Stimulated activated naive CD4-positive, alpha-beta T cell treated with Interleukin-2 at 50 U/mL for 16 hours (primary cell): ENCODE measurements around the gene MMP13.
"Not testable (repeated sequence)": the region's sequence is repeated elsewhere in the genome, so short reads cannot be mapped to it uniquely, and the experiment has no call there.

Experiments
- DNase-seq: peaks from one replicate; lab custom pipeline; 2025; lab: John Stamatoyannopoulos, UW

Gene MMP13

DNA sequence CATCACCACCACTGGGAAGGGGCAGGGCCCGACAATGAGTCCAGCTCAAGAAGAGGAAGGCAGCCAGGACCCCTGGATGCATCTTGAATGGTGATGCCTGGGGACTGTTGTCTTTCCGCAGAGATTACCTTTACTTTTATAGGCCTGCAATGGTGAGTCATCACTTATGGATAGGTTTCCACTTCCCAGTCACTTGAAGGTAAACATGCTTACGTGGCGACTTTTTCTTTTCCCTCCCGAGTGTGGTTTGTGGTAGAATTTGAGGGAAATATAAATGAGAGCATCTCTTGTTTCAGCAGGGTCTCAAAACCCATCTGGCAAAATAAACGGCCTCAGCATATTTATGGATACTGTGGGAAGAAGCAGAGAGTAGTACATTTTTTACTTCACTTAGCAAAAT lies at the start of gene MMP13:
MMP13 (minus strand) TSS at position 109 of the 400 bp plus-strand sequence; CDS start at position 82, 27 bp downstream.
- no peak for DNase-seq

DNA sequence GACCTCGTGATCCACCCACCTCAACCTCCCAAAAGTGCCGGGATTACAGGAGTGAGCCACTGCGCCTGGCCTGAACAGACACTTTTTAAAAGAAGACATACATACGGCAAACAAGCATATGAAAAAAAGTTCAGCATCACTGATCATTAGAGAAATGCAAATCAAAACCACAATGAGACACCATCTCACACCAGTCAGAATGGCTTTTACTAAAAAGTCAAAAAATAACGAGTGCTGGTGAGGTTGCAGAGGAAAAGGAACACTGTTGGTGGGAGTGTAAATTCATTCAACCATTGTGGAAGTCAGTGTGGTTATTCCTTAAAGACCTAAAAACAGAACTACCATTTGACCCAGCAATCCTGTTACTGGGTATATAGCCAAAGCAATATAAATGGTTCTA lies 48.7 kb upstream of the MMP13 start:
- DNase-seq = not testable (repeated sequence)

DNA sequence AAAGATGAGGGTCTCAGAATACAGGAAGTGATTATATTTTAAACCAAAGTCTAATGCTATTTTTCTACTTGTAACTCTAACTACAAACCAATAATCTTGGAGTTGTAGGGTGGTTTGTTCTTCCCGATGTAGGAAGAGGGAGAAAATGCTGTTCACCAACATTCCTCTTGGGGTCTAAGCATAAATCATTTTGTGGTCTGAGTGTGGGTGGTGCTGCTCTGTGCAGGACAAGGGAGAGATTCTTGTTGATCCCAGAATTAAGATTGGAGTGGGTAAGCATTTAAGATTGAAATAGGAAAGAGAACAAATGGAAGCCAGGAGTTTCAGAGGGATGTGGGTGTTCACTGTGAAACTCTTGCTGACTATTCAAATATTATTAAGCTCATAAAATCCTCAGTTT lies 38.6 kb upstream of the MMP13 start:
- no peak for DNase-seq

DNA sequence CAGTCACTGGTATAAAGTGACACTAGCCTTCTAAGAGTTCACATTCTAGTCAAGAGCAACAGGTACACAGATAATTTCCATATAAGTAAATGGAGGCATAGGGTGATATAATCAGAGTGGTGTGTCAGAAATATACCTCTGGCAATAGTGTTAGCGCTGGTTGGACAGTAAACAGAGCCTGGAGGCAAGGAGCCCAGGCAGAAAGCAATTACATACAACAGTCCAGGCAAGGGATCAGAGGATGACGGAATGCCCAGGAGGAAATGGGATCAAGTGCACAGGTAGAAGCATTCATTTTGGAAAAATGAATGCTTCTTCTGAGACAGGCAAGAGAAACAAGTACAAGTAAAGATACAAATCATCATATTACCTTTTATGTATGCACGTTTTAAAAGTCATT lies 36.2 kb upstream of the MMP13 start:
- DNase-seq = no peak

DNA sequence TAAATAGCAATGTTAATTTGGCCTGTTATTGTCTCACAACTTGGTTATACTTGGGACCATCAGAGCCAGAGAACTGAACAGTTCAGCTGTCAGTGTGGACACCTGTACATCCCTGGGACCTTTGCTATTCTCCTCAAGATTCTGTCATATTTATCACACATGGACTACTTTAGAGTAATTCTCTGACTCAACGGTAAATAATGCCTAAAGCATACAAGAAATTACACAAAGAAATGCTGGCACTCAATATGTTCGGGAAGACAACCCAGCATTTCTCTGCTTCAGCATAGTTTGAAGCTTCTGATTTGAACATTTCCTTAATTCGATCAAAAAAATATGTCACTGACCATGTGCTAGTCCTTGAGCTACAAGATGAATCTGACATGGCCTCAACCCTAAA lies 34.6 kb upstream of the MMP13 start:
- DNase-seq = no peak

DNA sequence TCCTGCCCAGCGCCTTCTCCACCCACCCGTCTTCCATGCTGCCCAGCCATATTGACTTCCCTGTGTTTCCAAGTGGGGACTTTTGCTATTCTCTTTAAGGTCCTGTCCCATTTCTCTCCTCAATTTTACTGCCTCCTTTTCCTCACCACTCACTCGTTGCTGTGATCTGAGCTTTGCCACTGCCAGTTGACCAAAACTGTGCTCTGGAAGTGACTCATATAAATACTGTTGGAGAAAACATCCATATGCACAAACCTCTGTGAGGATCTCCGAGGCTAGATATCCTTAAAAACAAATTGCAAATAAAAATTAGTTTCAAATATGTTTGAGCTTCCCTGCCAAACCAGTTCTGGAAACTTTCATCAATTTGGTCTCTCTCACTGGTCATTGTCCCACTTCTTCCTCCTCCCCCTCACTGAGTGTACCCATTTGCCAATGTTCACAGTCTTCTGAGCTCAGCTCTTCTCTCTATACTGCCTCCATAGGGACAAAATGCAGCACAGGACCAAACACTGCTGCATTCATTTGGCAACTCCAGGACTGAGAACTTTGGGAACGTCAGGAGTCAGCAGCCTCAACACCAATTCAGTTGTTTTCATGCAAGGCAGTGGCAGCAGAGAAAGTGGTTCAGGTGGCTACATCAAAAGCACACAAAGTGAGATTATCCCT lies 34.0 kb upstream of the MMP13 start:
- DNase-seq = no peak

DNA sequence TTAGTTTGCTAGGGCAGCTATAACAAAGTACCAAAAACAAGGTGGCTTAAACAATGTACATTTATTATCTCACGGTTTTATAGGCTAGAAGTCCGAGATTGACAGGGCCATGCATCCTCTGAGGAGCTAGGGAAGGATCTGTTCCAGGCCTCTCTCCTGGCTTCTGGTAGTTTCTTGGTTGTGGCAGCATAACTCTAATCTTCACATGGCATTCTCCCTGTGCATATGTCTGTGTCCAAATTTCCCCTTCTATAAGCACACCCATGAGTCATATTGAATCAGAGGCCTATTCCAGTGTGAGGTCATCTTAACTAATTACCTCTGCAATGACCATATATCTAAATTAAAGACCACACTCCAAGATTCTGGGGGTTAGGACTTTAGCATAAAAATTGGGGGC lies 31.3 kb upstream of the MMP13 start:
- DNase-seq = no peak

DNA sequence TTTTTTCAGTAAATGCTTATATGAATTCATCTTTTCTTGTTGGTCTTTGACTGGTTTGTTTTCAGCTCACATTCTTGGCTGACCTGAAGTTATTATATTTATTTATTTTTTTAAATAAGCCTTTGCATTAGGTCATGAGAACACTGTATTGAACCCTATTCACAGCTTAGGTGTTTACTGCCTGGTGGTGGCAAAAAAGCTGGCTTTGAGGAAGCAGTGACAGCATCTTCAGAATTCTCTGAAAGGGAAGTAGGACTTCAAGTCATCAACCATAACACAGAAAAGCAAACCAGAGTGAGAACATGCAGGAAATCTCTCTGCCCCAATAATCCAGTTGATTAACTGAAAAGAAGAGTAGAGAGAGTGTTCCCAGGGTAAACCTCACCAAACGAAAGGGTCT lies 30.3 kb upstream of the MMP13 start:
- DNase-seq = no peak

DNA sequence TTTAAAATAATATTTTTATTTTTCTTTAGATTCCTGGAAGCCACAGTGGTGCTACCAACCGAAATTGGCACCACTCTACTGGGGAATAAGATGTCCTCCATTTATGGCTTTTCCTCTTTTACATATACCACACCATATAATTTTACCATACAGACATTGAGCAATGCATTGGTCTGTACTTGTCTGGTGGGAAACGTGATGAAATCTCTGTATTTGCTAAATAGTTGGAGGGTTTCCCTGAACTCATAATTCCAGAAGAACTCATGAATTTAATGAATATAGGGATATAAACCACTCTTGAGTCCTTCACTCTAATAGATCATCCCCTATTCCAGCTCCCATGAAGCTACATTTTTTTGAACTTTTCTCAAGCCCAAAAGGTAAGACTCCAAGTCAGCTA lies 28.0 kb upstream of the MMP13 start:
- no peak for DNase-seq

DNA sequence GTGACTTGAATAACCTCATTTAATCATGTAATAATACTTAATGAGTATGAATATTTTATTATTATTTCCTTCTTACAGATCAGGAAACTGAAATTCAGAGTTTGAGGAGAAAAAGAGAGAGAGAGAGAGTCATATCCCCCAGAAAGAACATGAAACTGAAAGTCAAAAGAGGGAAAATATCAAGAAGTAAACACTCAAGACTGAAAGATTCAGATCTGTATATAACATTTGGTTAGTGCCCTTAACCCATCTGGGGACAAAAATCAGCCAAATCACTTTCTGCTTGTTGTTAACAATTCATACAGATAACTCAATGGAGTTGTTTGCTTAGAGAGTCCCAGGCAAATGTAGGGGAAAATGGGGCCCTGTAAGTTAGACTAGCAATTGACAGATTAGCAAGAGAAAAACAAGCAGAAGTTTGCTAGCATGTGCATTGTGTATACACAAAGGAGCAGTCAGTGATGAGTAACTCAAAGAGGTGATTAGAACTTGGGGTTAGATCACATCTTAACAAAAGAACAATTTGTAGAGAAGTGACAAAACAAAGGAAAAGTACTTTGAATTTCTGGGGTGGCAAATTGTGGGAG lies 25.9 kb upstream of the MMP13 start:
- no peak for DNase-seq

DNA sequence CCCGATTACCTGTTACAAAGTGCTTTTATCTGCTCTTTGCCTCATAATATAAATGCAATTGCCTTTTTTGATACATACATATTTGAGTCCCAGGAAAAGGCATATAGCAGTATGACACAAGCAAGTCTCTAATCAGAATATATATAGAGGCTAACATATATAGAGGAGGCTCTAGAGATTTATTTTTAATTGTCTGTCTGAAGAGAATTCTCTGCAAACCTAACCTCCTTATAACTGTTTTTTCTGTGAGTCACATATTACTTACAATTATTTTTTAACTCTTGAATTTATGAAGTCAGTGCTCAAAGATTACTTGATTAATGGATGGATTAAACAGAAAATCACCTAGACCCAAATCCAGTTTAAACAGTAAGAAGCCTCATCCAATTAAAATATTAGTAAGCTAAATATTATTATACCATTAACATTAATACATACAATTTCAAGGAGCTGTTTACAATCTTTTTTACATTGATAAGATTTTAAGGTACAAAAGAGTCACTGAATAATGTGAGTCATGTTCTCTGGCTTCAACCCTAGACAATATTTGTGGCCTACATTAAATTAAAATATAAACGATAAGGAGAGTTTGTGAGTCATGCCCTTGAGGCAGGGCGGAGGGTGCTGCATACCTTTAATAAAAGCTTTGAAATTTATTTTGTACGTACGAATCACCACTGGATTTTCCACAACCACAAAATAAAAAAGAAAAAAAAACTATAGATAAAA lies 19.2 kb upstream of the MMP13 start:
- DNase-seq = no peak

DNA sequence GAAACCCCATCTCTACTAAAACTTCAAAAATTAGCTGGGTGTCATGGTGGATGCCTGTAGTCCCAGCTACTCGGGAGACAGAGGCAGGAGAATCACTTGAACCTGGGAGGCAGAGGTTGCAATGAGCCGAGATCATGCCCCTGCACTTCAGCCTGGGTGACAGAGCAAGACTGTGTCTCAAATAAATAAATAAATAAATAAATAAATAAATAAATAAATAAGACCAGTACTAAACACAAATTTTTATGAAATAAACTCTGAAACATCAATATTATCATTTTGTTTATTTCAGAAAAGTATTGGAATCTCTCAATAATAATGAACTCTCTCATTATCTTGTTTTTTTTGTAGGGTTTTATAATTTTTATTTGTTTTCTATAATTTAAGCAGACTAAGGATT lies 18.2 kb upstream of the MMP13 start:
- not testable (repeated sequence) for DNase-seq

DNA sequence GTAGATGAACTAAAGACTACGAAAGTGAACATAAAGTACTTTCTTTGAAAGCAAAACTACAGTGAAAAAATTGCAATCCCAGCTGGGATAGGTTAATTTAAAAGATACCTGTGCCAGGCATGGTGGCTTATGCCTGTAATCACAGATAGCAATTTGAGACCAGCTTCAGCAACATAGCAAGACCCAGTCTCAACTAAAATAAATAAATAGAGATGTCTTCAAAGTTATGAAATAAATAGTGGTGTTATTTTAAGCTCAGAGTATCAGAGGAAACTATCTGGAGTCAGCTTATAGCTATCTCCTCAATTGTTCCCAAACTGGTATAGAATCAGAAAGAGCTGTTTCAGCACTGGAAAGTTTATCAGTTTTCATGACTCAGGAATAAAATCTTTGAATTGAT lies 17.3 kb upstream of the MMP13 start:
- no peak for DNase-seq

DNA sequence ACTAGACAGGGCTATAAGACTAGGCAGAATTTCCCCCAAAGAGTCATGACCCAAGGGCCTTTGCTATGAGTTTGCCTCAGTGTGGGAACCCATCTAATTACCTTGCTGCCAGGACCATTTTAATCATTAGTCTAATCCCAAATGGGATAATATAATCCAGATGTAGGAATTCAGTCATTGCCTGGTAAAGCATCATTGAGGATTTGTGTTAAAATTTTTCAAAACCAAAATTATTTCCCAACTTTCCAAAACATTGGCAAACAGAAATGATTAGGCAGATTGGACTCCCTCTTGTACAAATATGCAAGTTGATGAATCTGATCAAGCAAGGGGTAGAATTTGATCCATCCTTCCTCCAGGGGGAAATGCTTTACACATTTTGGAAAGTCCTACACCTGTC lies 16.2 kb upstream of the MMP13 start:
- no peak for DNase-seq

DNA sequence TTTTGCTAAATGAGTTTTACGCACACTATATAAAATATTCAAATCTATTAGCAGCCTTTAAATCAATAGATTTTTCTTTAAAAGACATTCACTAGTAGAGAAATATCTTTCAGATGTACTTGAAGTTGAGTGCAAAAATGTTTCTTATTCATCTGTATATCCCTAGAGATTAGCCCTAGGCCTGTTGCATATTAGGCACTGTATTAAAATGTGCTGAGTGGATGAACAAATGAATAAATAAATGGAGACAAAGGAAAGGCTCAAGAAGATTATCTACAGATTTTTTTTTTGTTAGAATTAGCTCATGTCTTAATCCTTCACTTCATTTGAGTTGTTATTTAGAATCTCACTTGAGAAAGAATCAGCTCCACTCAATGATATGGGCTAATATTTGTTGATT lies 12.0 kb upstream of the MMP13 start:
- no peak for DNase-seq

DNA sequence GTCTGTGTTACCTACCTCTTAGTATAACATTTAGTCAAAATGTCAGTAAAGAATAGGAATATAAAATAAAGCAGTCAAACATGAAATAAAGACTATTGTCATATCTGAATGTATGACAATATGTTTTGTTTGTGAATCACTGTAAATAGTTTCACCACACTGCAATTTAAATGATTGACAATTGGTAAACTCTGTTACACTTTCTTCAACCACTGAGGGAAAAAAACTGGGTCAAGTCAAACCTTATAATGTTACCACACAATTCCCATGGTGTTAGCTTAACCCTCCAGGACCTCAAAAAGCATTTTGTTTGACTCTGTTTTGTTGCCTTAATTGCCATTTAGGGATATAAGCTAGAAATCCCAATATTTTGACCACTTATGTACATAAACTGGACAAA lies 10.5 kb upstream of the MMP13 start:
- no peak for DNase-seq

DNA sequence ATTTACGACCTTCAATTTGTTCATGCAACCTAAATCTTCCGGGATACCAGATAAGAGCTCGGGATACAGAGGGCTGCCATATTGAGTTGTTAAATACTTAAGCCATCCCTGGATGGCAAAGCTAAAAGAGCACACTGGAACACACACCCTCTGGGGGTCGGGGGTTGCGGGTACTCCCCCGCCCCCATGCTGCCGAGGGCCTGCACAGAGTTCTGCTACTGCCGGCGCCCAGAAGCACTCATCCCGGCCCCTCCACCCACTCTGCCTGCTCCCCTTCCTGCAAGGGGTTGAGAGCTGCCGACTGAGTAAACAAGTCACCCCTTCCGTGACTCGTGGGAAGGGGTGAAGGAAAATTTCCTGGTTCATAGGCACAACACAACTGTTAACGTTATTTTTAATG lies 9.3 kb upstream of the MMP13 start:
- no peak for DNase-seq

DNA sequence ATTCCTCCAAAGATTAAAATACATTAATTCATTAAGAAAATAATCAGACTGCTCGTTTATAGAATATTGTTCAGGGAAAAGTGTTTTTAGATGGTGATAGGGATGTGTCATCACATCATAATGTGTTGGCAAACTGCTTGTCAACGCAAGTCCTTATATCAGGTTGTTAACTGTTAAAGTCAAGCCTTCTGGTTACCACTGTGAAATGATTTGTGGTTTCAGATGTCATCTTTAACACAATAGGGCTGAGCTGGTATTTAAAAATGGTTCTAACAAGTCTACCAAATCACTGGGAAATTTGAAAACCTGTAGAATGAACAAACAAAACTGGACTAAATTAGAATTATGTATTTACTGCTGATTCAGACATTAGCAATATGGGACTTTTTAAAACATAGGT lies 2.4 kb upstream of the MMP13 start:
- no peak for DNase-seq

DNA sequence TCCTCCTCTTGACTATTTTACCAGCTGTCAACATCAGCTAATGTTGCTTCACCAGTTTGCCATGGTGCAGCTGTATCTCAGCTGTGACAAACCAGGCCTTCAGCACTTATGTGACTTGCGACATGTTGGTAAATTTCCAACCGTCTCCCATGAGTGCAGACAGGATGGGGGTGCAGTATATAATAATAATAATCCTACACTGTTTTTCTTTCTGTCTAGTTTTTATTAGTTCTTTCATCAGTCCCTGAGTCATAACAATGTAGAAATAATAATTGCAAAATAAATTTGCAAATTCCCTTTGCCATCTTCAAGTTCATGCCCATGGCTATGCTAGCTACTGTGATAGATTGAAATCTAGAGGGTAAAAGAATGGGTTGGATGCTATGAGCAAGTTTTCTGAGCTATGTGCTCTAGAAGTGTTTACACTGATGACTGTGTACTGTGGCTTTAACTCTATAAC lies 4.9 kb downstream of the MMP13 start:
- DNase-seq = no peak

DNA sequence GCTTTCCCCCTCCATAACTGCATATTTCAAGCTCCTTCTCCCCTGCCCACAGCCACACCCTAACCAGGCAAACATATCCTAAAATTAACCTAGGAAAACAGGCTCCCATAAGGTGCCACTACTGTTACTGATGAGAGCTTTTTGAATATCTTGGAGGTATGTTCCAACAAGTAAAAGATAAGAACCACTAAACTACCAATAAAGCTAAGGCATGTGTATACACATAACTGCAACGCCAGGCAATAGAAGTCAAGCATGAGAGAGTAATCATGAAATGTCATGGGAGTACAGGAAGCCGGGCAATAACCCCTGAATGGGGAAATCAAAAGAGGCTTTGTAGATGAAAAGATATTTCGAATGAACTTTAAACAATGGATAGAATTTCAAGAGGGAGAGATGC lies 9.3 kb downstream of the MMP13 start:
- no peak for DNase-seq

DNA sequence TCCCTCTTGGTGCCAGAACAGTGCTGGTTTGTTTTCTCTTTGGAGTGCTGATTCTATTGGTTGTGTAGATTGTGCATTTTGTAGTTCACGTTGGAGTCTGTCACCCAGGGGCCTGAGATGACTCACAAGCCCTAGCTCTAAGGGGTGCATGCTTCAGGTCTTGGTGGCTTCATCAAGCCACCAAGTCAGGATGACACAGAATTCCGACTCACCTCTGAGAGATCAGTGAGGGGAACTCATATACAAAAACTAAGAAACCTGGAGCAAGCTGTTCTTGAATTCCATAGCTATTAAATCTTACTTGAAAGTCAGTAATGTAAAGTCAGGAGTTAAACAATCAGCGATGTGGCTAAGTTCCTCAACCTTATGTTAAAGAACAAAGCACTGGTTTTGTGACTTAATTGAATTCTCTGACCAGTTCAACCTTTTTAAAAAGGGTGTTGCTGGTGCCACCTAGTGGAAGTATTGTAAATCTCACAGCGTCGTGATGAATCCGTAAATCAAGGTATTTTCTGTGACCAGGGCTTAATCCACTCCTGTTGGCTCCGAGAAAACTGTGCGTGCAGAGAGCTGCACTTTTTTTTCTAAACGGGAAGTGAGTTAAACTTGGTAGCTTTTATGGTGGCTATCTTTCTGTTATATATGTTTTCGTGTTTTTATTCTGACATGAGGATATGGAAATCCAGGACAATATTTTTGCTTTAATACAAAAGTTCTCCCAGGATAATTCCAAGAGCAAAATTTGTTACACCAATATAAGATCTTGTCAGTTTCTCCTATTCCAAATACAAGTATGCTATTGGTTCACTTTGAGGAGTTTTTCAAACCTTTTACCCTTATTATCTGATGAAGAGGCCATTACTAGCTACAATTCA lies 14.6 kb downstream of the MMP13 start:
- peak; percentile 2 for DNase-seq

DNA sequence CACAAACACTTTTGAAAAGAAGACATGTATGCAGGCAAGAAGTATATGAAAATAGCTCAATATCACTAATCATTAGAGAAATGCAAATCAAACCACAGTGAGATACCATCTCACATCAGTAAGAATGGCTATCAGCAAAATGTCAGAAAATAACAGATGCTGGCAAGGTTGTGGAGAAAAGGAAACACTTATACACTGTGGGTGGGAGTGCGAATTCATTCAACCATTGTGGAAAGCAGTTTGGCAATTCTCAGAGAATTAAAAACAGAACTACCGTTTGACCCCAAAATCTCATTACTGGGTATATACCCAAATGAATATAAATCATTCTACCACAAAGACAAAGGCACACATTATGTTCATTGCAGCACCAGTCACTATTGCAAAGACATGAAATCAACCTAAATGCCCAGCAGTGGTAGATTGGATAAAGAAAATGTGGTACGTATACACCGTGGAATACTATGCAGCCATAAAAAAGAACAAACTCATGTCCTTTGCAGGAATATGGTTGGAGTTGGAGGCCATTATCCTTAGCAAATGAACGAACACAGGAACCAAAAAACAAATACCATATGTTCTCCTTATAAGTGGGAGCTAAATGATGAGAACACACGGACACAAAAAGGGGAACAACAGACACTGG lies 18.5 kb downstream of the MMP13 start:
- no peak for DNase-seq
